Esophagus (tissue), 2 donors: Measurements from ENCODE around the gene SYTL2. TPM values are rescaled to one million over a fixed set of nuclear protein-coding genes. Genes with fewer than 3 reads are reported as not detected.

ENCODE experiments used
- H3K27ac ChIP-seq, 2 donors: one replicate each; pipeline ENCODE4 v1.5.1; 2013; ENCODE audit warnings: low read depth in 2 of 2, mild to moderate bottlenecking in 2 of 2, inconsistent platforms in 1 of 2, low read length in 1 of 2, moderate library complexity in 1 of 2
- H3K27me3 ChIP-seq, 2 donors: one replicate each; pipeline ENCODE4 v1.6.1; 2013; ENCODE audit warnings: low read length in 2 of 2, control low read depth in 1 of 2, mild to moderate bottlenecking in 1 of 2; ENCODE audit not compliant: insufficient read depth in 2 of 2, control insufficient read depth in 1 of 2
- H3K36me3 ChIP-seq, 2 donors: one replicate each; pipeline ENCODE4 v1.6.1; 2013; ENCODE audit warnings: low read length in 1 of 2; ENCODE audit not compliant: control insufficient read depth in 2 of 2, insufficient read depth in 2 of 2
- H3K4me1 ChIP-seq, 2 donors: one replicate each; pipeline ENCODE4 v1.6.1; 2013; ENCODE audit warnings: low read length in 1 of 2; ENCODE audit not compliant: control insufficient read depth in 2 of 2, insufficient read depth in 2 of 2
- H3K4me3 ChIP-seq, 2 donors: one replicate each; pipeline ENCODE4 v1.5.1; 2013; ENCODE audit warnings: low read length in 2 of 2, mild to moderate bottlenecking in 2 of 2, low read depth in 1 of 2, moderate library complexity in 1 of 2
- H3K9me3 ChIP-seq, 2 donors: one replicate each; pipeline ENCODE4 v1.6.1; 2013; ENCODE audit warnings: mild to moderate bottlenecking in 2 of 2, low read depth in 1 of 2, low read length in 1 of 2, moderate library complexity in 1 of 2; ENCODE audit not compliant: control insufficient read depth in 2 of 2, insufficient read depth in 1 of 2
- WGBS, 2 donors: extraction: QIAGEN DNeasy Blood & Tissue Kit; methylation state at CpG; one replicate each; pipeline ENCODE4 v1.1.7; 2013; 5-methylcytosine and 5-hydroxymethylcytosine counted together
- polyA plus RNA-seq, 2 donors: library from polyadenylated mRNA; stranded (reverse); fragments of 200-250 nt; gene quantifications; one replicate each; pipeline ENCODE4 v1.2.3, GENCODE V29; 2013
- donor health status: healthy with polysubstance abuse.
- donor health status: Bipolar disorder and iron deficiency.

SYTL2 gene
- polyA plus RNA-seq, 2 donors = 3.4 to 5.0 TPM

DNA sequence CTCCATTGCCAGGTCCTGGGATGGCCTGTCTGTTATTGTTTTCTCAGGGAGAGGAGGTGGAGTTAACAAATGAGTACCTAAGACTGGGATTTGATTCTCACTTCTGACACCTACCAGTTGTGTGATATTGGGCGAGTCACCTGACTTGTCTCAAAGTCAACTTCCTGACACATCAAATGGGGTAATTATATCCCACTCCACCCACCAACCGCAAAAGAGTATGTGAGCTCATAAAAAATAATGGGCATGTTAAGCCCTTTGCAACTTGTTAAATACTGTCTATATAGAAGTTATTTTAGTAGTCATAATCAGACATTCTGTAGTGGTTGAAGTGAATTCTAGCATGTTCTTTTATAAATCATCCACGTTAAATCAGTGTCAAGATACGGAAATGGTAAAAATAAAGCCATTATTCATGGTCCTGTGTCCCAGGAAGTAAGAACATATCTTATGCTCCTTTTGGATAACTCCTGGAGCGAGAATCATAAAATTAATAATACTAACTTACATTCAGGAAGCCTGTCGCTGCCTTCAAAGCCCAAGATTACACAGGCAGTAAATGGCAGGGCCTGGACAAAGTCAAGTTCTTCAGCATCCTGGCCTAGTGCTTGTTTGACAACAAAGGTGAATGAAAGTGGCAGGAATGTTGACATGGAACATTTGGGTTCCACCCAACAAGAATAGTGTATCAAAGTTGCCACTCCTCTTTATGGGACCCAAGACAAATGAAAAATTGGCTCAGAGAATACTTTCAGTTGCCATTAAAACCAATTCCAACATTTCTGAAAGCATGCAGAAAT, 54.3 kb downstream of the SYTL2 start:
- no peak overlapping the region for H3K27ac ChIP-seq
- no peaks in the 10 kb centered on the region for H3K27me3 ChIP-seq
- no peak overlapping the region for H3K4me3 ChIP-seq
- 78 to 83% methylated on average over 6 of the region's 6 CpGs for WGBS, 2 donors
- H3K4me1 ChIP-seq = peaks cover 0 to 3% of the 10 kb centered on the region in 2 donors
- H3K9me3 ChIP-seq = no peaks in the 10 kb centered on the region
- no peaks in the 10 kb centered on the region for H3K36me3 ChIP-seq

DNA sequence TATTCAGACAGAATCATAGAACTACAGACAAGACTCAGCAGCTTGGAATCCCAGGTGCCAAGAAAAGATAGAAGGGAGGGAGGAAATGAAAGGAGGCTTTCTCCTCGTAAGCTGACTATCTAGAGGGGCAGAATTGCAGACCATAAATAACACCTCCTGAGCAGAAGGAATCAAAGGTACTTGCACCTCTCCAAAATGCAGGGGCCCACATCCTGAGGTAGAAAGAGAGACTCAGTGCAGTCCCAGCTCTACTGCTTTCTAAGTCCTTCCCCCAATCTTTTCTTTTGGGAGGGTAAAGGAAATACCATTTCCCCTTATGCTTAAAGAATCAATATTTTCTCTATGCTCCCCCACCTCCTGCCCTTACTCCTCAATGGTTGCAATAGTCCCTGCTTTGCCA, 55.2 kb downstream of the SYTL2 start:
- Histone ChIP-seq H3K4me1 (peaks cover 0 to 3% of the 10 kb centered on the region in 2 donors), H3K27ac (no peak overlapping the region), H3K4me3 (no peak overlapping the region), H3K27me3 (no peaks in the 10 kb centered on the region), H3K36me3 (no peaks in the 10 kb centered on the region), H3K9me3 (no peaks in the 10 kb centered on the region)
- 64 to 78% methylated on average over 1 of the region's 1 CpG for WGBS, 2 donors

DNA sequence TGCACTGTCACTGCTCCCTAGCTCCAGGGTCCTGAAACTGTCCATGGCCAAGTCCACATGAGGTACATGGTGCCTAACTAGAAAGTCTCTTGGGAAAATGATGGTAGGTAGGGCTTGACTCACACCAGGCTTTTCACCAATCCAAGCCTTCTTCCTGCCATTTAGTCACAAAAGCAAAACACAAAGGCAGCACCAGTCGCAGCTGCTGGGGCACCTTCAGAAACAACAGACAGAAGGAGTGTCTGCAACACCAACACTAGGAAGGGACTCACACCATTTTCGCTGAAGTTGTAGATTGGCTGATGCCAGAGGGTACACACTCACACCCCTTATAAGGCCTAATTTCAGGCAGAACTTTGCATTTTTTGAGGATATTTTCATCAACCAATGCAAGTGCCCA, 55.7 kb downstream of the SYTL2 start:
- Histone ChIP-seq H3K4me3 (no peak overlapping the region), H3K36me3 (no peaks in the 10 kb centered on the region), H3K4me1 (peaks cover 0 to 3% of the 10 kb centered on the region in 2 donors), H3K27me3 (no peaks in the 10 kb centered on the region), H3K27ac (no peak overlapping the region), H3K9me3 (no peaks in the 10 kb centered on the region)
- 88 to 92% methylated on average over 2 of the region's 2 CpGs for WGBS, 2 donors

DNA sequence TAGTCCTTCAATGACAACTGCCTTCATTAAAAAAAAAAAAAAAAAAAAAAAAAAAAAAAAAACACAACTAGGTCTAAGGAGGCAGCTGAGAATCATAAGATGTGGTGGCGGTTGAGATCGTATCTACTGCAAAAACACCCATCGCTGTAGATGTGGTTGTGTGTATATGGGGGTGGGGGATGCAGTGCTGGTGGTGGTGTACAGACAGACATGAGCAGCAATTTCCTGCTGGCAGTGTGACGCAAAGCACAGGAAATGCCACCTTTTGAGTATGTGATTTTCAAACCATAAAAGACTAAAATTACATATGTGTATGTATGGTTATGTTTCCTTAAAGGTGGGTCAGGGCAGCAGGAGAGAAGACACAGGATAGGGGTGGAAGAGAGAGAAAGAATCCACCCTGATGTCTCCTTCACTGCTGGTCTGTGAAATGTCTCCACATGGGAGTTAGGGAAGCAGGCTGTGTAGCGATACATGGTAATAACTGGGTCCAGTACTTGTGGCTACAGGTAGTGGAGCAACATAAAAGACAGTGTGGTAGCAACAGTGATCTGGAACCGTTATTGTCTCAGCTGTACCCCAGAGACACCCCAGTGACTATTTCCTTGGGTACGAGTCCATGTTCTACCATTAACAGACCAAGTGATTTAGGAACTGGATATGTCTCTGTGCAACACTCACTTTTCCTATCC, 57.9 kb downstream of the SYTL2 start:
- Histone ChIP-seq H3K9me3 (no peaks in the 10 kb centered on the region), H3K4me3 (no peak overlapping the region), H3K4me1 (peaks cover 0 to 3% of the 10 kb centered on the region in 2 donors), H3K36me3 (no peaks in the 10 kb centered on the region), H3K27me3 (no peaks in the 10 kb centered on the region), H3K27ac (peak overlapping the region; percentile 1 to 46)
- 75 to 76% methylated on average over 7 of the region's 7 CpGs for WGBS, 2 donors

DNA sequence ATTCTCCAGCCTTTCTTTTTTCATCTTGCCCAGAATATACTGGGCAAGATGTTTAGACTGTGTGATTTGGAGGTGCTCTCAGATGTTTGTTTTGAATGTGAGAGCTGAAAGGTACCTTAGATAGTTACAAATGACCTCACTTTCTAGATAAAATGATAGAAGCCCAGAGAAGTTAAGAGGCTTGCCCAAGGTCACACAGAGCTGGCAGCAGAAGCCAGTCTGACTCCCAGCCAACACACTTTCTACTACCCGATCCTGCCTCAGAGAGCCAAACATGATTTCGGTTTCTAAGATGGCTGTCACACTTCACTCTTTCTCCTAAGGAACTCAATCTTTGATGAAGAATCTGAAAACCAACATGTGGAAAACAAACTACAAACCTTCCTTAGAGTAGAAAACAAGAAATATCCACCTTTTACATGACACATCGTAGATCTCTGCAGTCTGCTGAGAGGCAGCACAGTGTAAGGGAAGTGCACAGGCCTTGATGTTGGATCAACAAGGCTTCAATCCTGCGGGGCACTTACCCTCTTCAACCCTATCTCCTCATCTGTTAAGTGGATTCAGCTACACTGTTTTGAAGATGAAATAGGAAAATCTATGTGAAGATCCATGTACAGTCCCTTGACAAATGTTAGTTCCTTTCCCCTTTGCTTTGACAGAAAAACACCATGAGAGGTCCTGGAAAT, 58.6 kb downstream of the SYTL2 start:
- H3K27ac ChIP-seq = no peak overlapping the region
- H3K4me3 ChIP-seq = no peak overlapping the region
- H3K9me3 ChIP-seq = no peaks in the 10 kb centered on the region
- H3K36me3 ChIP-seq = no peaks in the 10 kb centered on the region
- peaks cover 0 to 3% of the 10 kb centered on the region in 2 donors for H3K4me1 ChIP-seq
- H3K27me3 ChIP-seq = no peaks in the 10 kb centered on the region
- WGBS, 2 donors = 63 to 76% methylated on average over 4 of the region's 4 CpGs

DNA sequence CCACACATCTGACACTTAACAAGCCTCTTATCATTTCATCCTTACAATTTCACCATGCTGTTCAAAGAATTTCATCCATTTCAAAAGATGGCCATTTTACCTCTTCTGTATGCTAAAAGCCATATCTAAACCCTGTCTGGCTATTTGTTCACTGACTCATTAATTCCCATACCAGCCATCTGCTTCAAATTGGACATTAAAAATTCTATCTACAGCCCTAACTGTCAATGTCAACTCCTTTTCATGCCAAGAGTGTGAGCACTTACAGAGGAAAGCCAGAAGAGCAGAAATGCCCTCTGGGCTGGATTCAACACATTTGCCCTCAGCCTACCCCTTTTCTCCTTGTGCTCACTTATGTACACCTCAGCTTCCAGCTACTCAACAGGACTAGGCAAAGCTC, 59.2 kb downstream of the SYTL2 start:
- no peaks in the 10 kb centered on the region for H3K9me3 ChIP-seq
- H3K36me3 ChIP-seq = no peaks in the 10 kb centered on the region
- H3K4me1 ChIP-seq = peaks cover 0 to 3% of the 10 kb centered on the region in 2 donors
- no peak overlapping the region for H3K27ac ChIP-seq
- H3K27me3 ChIP-seq = no peaks in the 10 kb centered on the region
- no peak overlapping the region for H3K4me3 ChIP-seq

DNA sequence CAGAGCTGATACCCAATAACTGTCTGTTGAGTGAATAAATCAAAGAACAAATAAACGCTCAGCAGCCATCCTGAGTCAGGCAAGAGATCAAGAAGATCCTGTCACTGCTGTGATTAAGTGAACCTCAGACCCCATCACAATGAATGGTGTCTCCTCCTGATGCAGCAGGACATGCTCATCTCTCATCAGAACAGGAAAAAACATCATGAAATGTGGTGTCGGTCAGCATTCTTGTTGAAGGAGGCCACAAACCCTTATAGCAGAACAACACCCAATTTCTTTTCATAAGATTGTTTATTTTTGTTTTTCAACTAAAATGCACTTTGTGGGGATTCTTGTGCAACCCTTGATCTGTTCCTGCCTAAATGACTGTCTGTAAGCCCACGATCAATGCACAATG, 60.3 kb downstream of the SYTL2 start:
- H3K36me3 ChIP-seq = no peaks in the 10 kb centered on the region
- H3K4me3 ChIP-seq = no peak overlapping the region
- no peaks in the 10 kb centered on the region for H3K4me1 ChIP-seq
- H3K9me3 ChIP-seq = no peaks in the 10 kb centered on the region
- no peaks in the 10 kb centered on the region for H3K27me3 ChIP-seq
- WGBS, 2 donors = 70 to 73% methylated on average over 3 of the region's 3 CpGs
- H3K27ac ChIP-seq = no peak overlapping the region

DNA sequence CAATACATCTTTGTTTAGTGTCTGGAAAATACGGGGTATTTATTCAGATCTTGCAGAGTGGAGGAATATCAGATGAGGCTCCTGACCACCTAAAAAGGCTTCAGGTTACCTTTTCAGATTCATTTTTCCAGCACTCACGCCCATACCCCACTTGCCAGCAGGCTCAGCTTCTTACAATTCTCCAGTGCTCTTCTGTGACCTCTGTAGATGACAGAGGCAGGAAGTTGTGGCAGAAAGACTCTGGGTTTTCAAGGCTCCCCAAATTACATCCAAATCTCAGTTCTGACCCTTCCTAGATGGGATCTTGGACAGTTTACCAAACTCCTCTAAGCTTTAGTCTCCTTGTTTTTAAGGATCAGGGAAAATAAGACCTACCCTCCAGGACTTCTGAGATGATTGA, 61.1 kb downstream of the SYTL2 start:
- Histone ChIP-seq H3K4me1 (no peaks in the 10 kb centered on the region), H3K9me3 (no peaks in the 10 kb centered on the region), H3K4me3 (no peak overlapping the region), H3K36me3 (no peaks in the 10 kb centered on the region), H3K27ac (no peak overlapping the region), H3K27me3 (no peaks in the 10 kb centered on the region)
- 77 to 79% methylated on average over 2 of the region's 2 CpGs for WGBS, 2 donors

DNA sequence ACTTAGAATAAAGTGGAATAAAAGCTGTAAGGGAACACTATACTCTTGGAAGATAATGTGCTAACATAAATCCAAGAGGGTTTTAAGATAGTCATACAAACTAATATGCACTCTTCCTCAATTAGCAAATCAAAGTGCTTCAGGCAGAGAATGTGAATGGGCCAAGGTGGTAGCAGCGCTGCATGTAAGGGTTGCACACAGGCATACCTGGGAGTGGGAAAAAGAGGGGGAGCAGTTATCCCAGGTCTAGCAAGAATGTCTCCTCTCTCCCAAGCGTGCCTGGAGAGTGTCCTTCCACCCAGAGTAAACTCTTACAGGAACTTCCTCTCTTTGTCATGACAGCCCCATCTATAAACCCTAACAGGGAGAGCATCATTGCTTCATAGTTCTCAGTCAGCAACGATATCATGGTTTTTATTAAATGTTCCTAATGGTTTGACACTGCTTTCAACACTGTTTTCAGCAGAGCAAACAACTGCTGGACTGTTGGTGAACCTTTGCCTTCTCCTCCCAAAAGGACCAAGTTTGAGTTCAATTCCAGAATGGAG, 61.6 kb downstream of the SYTL2 start:
- H3K36me3 ChIP-seq = no peaks in the 10 kb centered on the region
- no peaks in the 10 kb centered on the region for H3K4me1 ChIP-seq
- H3K27me3 ChIP-seq = no peaks in the 10 kb centered on the region
- no peak overlapping the region for H3K4me3 ChIP-seq
- 78 to 83% methylated on average over 3 of the region's 3 CpGs for WGBS, 2 donors
- H3K9me3 ChIP-seq = no peaks in the 10 kb centered on the region
- no peak overlapping the region for H3K27ac ChIP-seq
